Psoas muscle (tissue), 8 donors: ENCODE results near the gene SRF. TPM values are rescaled to one million over a fixed set of nuclear protein-coding genes. Genes with fewer than 3 reads are reported as not detected.

ENCODE experiments used
- ATAC-seq, 4 donors: fragments of 200-7000 bp; cut with Tn5 transposase; one replicate each; pipeline ENCODE4 v1.9.1; 2020; ENCODE audit warnings: moderate library complexity in 3 of 4, mild to moderate bottlenecking in 2 of 4
- DNase-seq, 2 donors: peaks; one replicate each; pipeline ENCODE4 v3.0.0-alpha.2; 2020
- H3K27ac ChIP-seq: fragments of 200-600 bp; one replicate; pipeline ENCODE4 v1.8.0; 2022
- H3K27me3 ChIP-seq, 3 donors: fragments of 200-600 bp in 1 of 3; one replicate each; pipeline versions ENCODE4 v1.6.1 to v1.8.0; 2013 to 2022; ENCODE audit warnings: low read length in 2 of 3, mild to moderate bottlenecking in 2 of 3, moderate library complexity in 1 of 3; ENCODE audit not compliant: insufficient read depth in 3 of 3
- H3K36me3 ChIP-seq, 2 donors: fragments of 200-600 bp in 1 of 2; one replicate each; pipeline versions ENCODE4 v1.6.1 to v1.8.0; 2013 to 2022; ENCODE audit warnings: low read depth in 1 of 2, mild to moderate bottlenecking in 1 of 2, moderate library complexity in 1 of 2; ENCODE audit not compliant: insufficient read depth in 1 of 2
- H3K4me1 ChIP-seq: fragments of 200-600 bp; one replicate; pipeline ENCODE4 v1.8.0; 2022
- H3K4me3 ChIP-seq: fragments of 200-600 bp; one replicate; pipeline ENCODE4 v1.8.0; 2022; ENCODE audit warnings: mild to moderate bottlenecking
- H3K9me3 ChIP-seq: fragments of 200-600 bp; one replicate; pipeline ENCODE4 v1.8.0; 2022
- CTCF ChIP-seq: fragments of 200-600 bp; IDR thresholded peaks from one replicate; pipeline ENCODE4 v1.8.0; 2022; ENCODE audit warnings: antibody characterized with exemption
- WGBS, 3 donors: extraction: QIAGEN DNeasy Blood & Tissue Kit; methylation state at CpG; one replicate each; pipeline versions ENCODE4 v1.1.6 to v1.1.7; 2013; 5-methylcytosine and 5-hydroxymethylcytosine counted together
- intact Hi-C, 2 donors: fragments of 100-400 bp; cut with DNase I; formaldehyde crosslinking; loops; one replicate each; pipeline versions ENCODE4 v1.11.0 to v1.14.2; 2022
- polyA plus RNA-seq, 3 donors: library from polyadenylated mRNA; stranded (reverse); fragments of 200-250 nt; gene quantifications; one replicate each; pipeline ENCODE4 v1.2.3, GENCODE V29; 2013
- total RNA-seq, 4 donors: library from RNA; stranded (reverse); fragmentation: NEBNext Ultra II Directional in 2 of 4; extraction: Animal tissue kit (Norgen Biotek cat#: 25700) in 2 of 4; gene quantifications; one replicate each; pipeline versions ENCODE4 v1.2.1 to v1.2.4, GENCODE V29; 2021 to 2023
- donor health status: healthy with polysubstance abuse.
- donor health status: DM: no; HTN: no; CAD: no; lungs with moderate emphysema.
- donor health status: Bipolar disorder and iron deficiency.
- donor health status: healthy.
- donor health status: DM: yes; HTN: yes; CAD: no.
- donor health status: DM: no; HTN: no; CAD: no.
- donor health status: DM: no; HTN: no; CAD: no.
- donor health status: DM: yes; HTN: yes; CAD: no.

The SRF gene
- total and polyA plus RNA-seq, 7 donors = 26.3 to 57.7 (median 39.3) TPM

GRCh38 chr6:43150051-43150751, 20.9 kb upstream of the SRF start:
- H3K27ac ChIP-seq = no peak overlapping the region
- H3K36me3 ChIP-seq = no peaks in the 10 kb centered on the region
- no peaks in the 10 kb centered on the region for H3K9me3 ChIP-seq
- H3K4me1 ChIP-seq = peaks cover 16% of the 10 kb centered on the region
- no peak for DNase-seq
- H3K27me3 ChIP-seq = no peaks in the 10 kb centered on the region
- no peak overlapping the region for H3K4me3 ChIP-seq
- WGBS, 3 donors = 63 to 70% (median 66%) methylated on average over 7 of the region's 7 CpGs
- intact Hi-C loops = no loop called here
- ATAC-seq = no peak
- no peak for TF ChIP-seq CTCF

- Histone ChIP-seq H3K36me3 (no peaks in the 10 kb centered on the region), H3K4me3 (no peak overlapping the region), H3K9me3 (no peaks in the 10 kb centered on the region), H3K27ac (no peak overlapping the region), H3K4me1 (no peaks in the 10 kb centered on the region), H3K27me3 (no peaks in the 10 kb centered on the region)
- no peak for ATAC-seq
- WGBS, 3 donors = 95 to 98% (median 97%) methylated on average over 11 of the region's 11 CpGs
- intact Hi-C loops = no loop called here
- no peak for DNase-seq
- TF ChIP-seq CTCF = no peak
Observed at GRCh38 chr6:43159599-43159998, 11.5 kb upstream of the SRF start.

GRCh38 chr6:43163899-43164298, 7.2 kb upstream of the SRF start:
- Histone ChIP-seq H3K4me3 (no peak overlapping the region), H3K36me3 (no peaks in the 10 kb centered on the region), H3K27me3 (no peaks in the 10 kb centered on the region), H3K27ac (no peak overlapping the region), H3K4me1 (no peaks in the 10 kb centered on the region), H3K9me3 (no peaks in the 10 kb centered on the region)
- no peak for ATAC-seq
- DNase-seq = no peak
- TF ChIP-seq CTCF = no peak
- intact Hi-C loops = no loop called here

- Histone ChIP-seq H3K4me1 (peaks cover 25% of the 10 kb centered on the region), H3K9me3 (no peaks in the 10 kb centered on the region), H3K27me3 (no peaks in the 10 kb centered on the region), H3K4me3 (peak overlapping the region; percentile 89), H3K27ac (peak overlapping the region; percentile 97), H3K36me3 (peaks cover 0 to 6% of the 10 kb centered on the region in 2 donors)
- peak; percentile 26 to 59 (median 36) for ATAC-seq
- intact Hi-C loops = no loop called here
- 0 to 1% (median 1%) methylated on average over 18 of the region's 18 CpGs for WGBS, 3 donors
- TF ChIP-seq CTCF = no peak
- DNase-seq = peak; percentile 69 to 87
Observed at GRCh38 chr6:43170417-43170930, 595 bp upstream of the SRF start.

- peak overlapping the region; percentile 89 for H3K4me3 ChIP-seq
- H3K9me3 ChIP-seq = no peaks in the 10 kb centered on the region
- peaks cover 0 to 18% of the 10 kb centered on the region in 2 donors for H3K36me3 ChIP-seq
- TF ChIP-seq CTCF = no peak
- H3K27me3 ChIP-seq = no peaks in the 10 kb centered on the region
- intact Hi-C loops = no loop called here
- ATAC-seq (no peak), DNase-seq (peak; percentile 37 to 65)
- 0% methylated on average over 30 to 57 of the region's 57 CpGs for WGBS, 3 donors
- peaks cover 34% of the 10 kb centered on the region for H3K4me1 ChIP-seq
- peak overlapping the region; percentile 97 for H3K27ac ChIP-seq
Observed at GRCh38 chr6:43171707-43172103, 636 bp downstream of the SRF start.
